Type B pancreatic cell (in vitro differentiated cells): ENCODE measurements around the gene SLIT2. TPM values are rescaled to one million over a fixed set of nuclear protein-coding genes. Genes with fewer than 3 reads are reported as not detected.
A peak's percentile ranks its signal among the peaks of the same experiment; 100 is the strongest.

Experiments
- DNase-seq: peaks from one replicate; pipeline ENCODE4 v3.0.0; 2021; ENCODE audit warnings: mixed read lengths; ENCODE audit not compliant: unreplicated experiment; ENCODE audit errors: extremely low spot score
- H3K27ac Mint-ChIP-seq: 2 replicates; pipeline ENCODE4 v1.8.0; 2021; ENCODE audit warnings: mild to moderate bottlenecking, mixed read lengths
- H3K27me3 Mint-ChIP-seq: 2 replicates; pipeline ENCODE4 v1.8.0; 2021; ENCODE audit warnings: mixed read lengths
- H3K36me3 Mint-ChIP-seq: 2 replicates; pipeline ENCODE4 v1.8.0; 2021; ENCODE audit warnings: mixed read lengths
- H3K4me1 Mint-ChIP-seq: one replicate; pipeline ENCODE4 v1.8.0; 2021; ENCODE audit warnings: mixed read lengths; ENCODE audit not compliant: unreplicated experiment
- H3K4me3 Mint-ChIP-seq: 2 replicates; pipeline ENCODE4 v1.8.0; 2021; ENCODE audit warnings: mild to moderate bottlenecking, mixed read lengths
- H3K9me3 Mint-ChIP-seq: 2 replicates; pipeline ENCODE4 v1.8.0; 2021; ENCODE audit warnings: mixed read lengths
- total RNA-seq: library from RNA; stranded (reverse); gene quantifications from 2 replicates; pipeline ENCODE4 v1.2.1, GENCODE V29; 2021; ENCODE audit warnings: low replicate concordance
- TF ChIP-seq, protein P1 (sequence below): fragments of 200-600 bp; sonication (generic); conservative IDR thresholded peaks from 2 replicates; pipeline ENCODE4 v1.5.0; 2021; ENCODE audit warnings: antibody characterized with exemption, mild to moderate bottlenecking

The SLIT2 gene
- total RNA-seq, 1 donor from 2014 or later = 105 TPM

DNA sequence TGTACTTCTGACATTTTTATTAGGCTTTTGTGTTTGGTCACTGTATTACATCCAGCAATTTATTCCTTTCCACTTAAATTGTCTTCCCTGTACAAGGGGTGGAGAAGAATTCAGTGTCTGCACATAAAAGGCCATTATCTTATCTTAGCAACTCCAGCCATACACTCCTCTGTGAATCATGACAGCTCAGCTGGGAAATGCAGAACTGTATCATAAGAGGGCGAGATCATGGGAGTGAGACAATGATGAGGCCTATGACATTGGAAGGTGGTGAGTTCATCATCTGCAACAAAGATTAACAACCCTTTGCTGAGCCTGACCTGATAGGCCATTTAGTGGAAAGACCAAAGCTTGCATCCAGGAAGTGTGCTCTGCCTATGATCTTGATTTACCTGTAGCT, 33.3 kb downstream of the SLIT2 start:
- peaks cover 34% of the 10 kb centered on the region for H3K4me1 Mint-ChIP-seq
- TF ChIP-seq, protein P1, sequence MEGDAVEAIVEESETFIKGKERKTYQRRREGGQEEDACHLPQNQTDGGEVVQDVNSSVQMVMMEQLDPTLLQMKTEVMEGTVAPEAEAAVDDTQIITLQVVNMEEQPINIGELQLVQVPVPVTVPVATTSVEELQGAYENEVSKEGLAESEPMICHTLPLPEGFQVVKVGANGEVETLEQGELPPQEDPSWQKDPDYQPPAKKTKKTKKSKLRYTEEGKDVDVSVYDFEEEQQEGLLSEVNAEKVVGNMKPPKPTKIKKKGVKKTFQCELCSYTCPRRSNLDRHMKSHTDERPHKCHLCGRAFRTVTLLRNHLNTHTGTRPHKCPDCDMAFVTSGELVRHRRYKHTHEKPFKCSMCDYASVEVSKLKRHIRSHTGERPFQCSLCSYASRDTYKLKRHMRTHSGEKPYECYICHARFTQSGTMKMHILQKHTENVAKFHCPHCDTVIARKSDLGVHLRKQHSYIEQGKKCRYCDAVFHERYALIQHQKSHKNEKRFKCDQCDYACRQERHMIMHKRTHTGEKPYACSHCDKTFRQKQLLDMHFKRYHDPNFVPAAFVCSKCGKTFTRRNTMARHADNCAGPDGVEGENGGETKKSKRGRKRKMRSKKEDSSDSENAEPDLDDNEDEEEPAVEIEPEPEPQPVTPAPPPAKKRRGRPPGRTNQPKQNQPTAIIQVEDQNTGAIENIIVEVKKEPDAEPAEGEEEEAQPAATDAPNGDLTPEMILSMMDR = no peak
- H3K9me3 Mint-ChIP-seq = peaks cover 3% of the 10 kb centered on the region
- H3K36me3 Mint-ChIP-seq = peaks cover 7% of the 10 kb centered on the region
- no peak for DNase-seq
- H3K27ac Mint-ChIP-seq = no peak overlapping the region
- H3K4me3 Mint-ChIP-seq = no peak overlapping the region
- H3K27me3 Mint-ChIP-seq = no peaks in the 10 kb centered on the region

DNA sequence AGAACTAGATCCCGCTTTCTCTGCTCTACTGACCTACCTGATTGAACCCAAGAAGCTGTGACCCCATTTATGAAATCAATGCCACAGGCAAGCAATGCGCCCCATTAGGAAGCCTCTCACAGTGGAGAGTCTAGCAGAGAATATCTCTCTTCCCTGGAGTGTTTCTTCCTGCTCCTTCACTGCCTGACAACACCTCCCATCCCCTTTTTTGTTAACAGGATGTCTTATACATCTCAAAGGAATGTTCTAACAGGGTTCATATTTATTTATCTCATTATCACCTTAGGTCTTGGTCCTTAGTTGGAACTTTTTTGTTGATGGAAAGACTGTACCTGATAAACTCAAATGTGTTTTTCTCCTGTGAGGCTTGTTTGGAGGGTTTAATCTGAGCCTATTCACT, 35.5 kb downstream of the SLIT2 start:
- Mint-ChIP-seq H3K36me3 (peaks cover 7% of the 10 kb centered on the region), H3K27me3 (no peaks in the 10 kb centered on the region), H3K9me3 (no peaks in the 10 kb centered on the region), H3K27ac (no peak overlapping the region), H3K4me3 (no peak overlapping the region), H3K4me1 (peaks cover 19% of the 10 kb centered on the region)
- TF ChIP-seq, protein P1 = no peak
- DNase-seq = no peak

DNA sequence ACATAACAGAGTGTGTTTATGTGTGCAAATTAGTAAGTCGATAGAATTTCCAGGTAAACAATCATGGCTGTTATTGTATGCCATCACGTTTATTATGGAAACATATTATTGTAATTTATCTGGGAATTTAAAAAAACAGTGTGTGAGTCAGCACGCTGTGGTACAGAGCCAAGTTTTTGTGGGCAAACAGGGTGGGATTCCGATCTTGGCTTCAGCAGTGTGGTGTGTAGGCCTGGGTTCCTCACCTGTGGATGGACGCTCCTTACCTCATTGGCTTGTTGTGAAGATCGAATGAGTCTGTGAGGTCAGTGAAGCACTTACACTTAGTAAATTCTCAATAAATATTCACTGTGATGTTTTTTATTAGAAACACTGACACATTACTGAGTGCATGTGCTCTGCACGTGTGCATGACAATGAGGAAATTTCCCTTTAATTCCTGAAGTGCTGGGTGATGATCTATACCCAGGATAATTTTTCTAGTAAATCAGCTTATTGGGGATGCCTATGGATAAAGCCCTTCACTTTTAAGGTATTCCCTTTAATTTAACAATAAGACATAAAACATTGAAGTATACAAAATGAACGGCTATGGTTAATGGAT, 36.4 kb downstream of the SLIT2 start:
- no peaks in the 10 kb centered on the region for H3K27me3 Mint-ChIP-seq
- TF ChIP-seq, protein P1 = no peak
- no peak overlapping the region for H3K27ac Mint-ChIP-seq
- H3K36me3 Mint-ChIP-seq = peaks cover 7% of the 10 kb centered on the region
- H3K4me1 Mint-ChIP-seq = peaks cover 24% of the 10 kb centered on the region
- H3K9me3 Mint-ChIP-seq = no peaks in the 10 kb centered on the region
- no peak overlapping the region for H3K4me3 Mint-ChIP-seq
- no peak for DNase-seq

DNA sequence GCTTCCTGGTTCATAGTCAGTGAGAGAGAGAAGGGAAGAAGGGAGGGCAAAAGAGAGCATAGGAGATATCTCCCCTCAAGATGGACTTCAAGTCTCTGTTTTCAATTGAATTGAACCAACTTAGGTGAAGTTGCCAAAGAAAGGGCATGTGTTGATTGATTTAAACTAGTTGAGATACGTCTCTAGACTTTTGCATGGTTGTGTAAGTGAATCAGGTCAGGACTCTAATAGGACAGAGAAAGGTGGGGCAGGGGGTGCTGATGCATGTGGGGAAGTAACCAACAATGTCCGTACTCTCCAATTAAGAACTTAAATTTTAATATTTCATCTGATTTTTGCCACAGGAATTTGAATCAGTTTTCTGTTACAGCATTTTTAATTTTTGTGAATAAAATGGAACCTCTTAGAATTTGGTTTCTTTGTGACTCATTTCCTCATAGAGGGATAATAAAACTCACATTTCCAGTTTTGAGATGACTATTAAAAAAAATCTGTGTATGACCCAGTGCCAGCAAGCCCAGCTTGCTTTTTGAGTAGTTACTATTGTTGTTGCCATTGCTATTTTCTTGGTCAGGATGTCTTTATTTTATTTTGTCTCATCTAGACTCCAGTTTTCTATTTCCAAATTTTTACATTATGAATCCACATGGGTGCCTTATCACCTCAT, 37.3 kb downstream of the SLIT2 start:
- no peaks in the 10 kb centered on the region for H3K27me3 Mint-ChIP-seq
- H3K36me3 Mint-ChIP-seq = peaks cover 7% of the 10 kb centered on the region
- TF ChIP-seq, protein P1 = no peak
- H3K4me3 Mint-ChIP-seq = no peak overlapping the region
- H3K27ac Mint-ChIP-seq = peak overlapping the region; percentile 50
- DNase-seq = no peak
- peaks cover 21% of the 10 kb centered on the region for H3K4me1 Mint-ChIP-seq
- no peaks in the 10 kb centered on the region for H3K9me3 Mint-ChIP-seq

DNA sequence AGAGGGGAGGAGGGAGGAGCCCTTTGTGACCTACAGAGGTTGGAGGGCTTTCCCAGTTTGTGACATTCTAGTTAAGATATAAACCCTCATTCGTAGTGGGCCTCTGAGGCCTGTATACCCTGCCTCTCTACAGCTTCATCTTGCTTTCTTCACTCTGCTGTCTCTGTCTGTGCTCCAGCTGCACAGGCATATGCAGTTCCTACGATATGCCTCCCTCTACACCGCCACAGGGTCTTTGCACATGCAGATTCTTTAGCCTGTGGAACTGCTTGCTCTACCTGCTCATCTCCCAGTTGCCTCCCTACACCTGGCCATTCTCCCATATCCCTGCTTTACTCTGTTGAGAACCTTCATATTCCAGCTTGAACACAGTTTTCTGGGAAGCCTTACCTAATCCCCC, 38.1 kb downstream of the SLIT2 start:
- no peaks in the 10 kb centered on the region for H3K9me3 Mint-ChIP-seq
- H3K27ac Mint-ChIP-seq = no peak overlapping the region
- H3K36me3 Mint-ChIP-seq = peaks cover 7% of the 10 kb centered on the region
- no peak overlapping the region for H3K4me3 Mint-ChIP-seq
- peaks cover 17% of the 10 kb centered on the region for H3K4me1 Mint-ChIP-seq
- TF ChIP-seq, protein P1 = no peak
- H3K27me3 Mint-ChIP-seq = no peaks in the 10 kb centered on the region
- DNase-seq = no peak
